Measurements from ENCODE around the gene PRAMEF5. TPM values are rescaled to one million over a fixed set of nuclear protein-coding genes. Genes with fewer than 3 reads are reported as not detected.
"Not testable (repeated sequence)": the region's sequence is repeated elsewhere in the genome, so short reads cannot be mapped to it uniquely, and the experiment has no call there.

PRAMEF5 gene
- total and polyA plus RNA-seq, 10 of the 15 experiments (the other 5 are each of a cell fraction or from before 2014, with no cell fraction given) = not detected

- H3K4me3 ChIP-seq; H2AFZ ChIP-seq (ENCODE audit: control insufficient read depth, low read depth, low read length); H3K36me3 ChIP-seq (ENCODE audit: control insufficient read depth in 2 of 2, insufficient read depth in 2 of 2, low read length in 1 of 2); FAIRE-seq; POLR2A ChIA-PET; DNase-seq (ENCODE audit: low read depth, low spot score); RAD21 ChIA-PET (ENCODE audit: unreplicated experiment); H3K27ac ChIP-seq (ENCODE audit: control insufficient read depth, insufficient read depth); H3K9ac ChIP-seq (ENCODE audit: control insufficient read depth, insufficient read depth, low read length); H3K4me1 ChIP-seq (ENCODE audit: control insufficient read depth, insufficient read depth, low read length); H3K79me2 ChIP-seq (ENCODE audit: control insufficient read depth, insufficient read depth, low read length); H3K9me3 ChIP-seq (replicated peaks; ENCODE audit: control insufficient read depth, insufficient read depth, low read length); H3K27me3 ChIP-seq (replicated peaks in 1 of 2; ENCODE audit: control insufficient read depth in 2 of 2, insufficient read depth in 2 of 2, low read length in 1 of 2); BruUV-seq (replicated peaks); in situ Hi-C loops (cut with MboI); H3K4me2 ChIP-seq (ENCODE audit: control insufficient read depth, insufficient read depth); CTCF ChIA-PET; H4K20me1 ChIP-seq (ENCODE audit: control insufficient read depth, insufficient read depth); intact Hi-C loops (cut with micrococcal nuclease; ENCODE audit: unreplicated experiment); SMC1A ChIA-PET (ENCODE audit: uncharacterized antibody, unreplicated experiment): not testable (repeated sequence)
- no CpG with 5 or more reads among the region's 4 CpGs for WGBS (ENCODE audit: insufficient coverage, insufficient replicate concordance, low lambda C conversion rate, missing lambda C conversion rate)
- ATAC-seq = peak; percentile 43; the same call in 1 of the 3 replicates
Measured at GRCh38 chr1:13222788-13223187, 31.2 kb upstream of the PRAMEF5 start.

- no peaks in the 10 kb centered on the region for H3K79me2 ChIP-seq (ENCODE audit: control insufficient read depth, insufficient read depth, low read length)
- H4K20me1 ChIP-seq (ENCODE audit: control insufficient read depth, insufficient read depth) = no peaks in the 10 kb centered on the region
- ChIA-PET SMC1A (ENCODE audit: uncharacterized antibody, unreplicated experiment) (no interaction called here), RAD21 (ENCODE audit: unreplicated experiment) (no interaction called here), CTCF (interaction anchor here (0.6 to 0.8 kb wide), 2 partner anchors 9 to 146 kb away, joined by 3 to 4 read pairs; no protein-coding TSS in a partner anchor), POLR2A (no interaction called here)
- no peaks in the 10 kb centered on the region for H3K9me3 ChIP-seq (replicated peaks; ENCODE audit: control insufficient read depth, insufficient read depth, low read length)
- H3K27me3 ChIP-seq (replicated peaks in 1 of 2; ENCODE audit: control insufficient read depth in 2 of 2, insufficient read depth in 2 of 2, low read length in 1 of 2) = no peaks in the 10 kb centered on the region; a peak in 1 of 4 replicates
- in situ Hi-C loops (cut with MboI) = loop anchor here (25.0 kb wide), 2 partner anchors 412 to 687 kb away; no protein-coding TSS in a partner anchor
- H3K27ac ChIP-seq (ENCODE audit: control insufficient read depth, insufficient read depth) = no peak overlapping the region
- DNase-seq (ENCODE audit: low read depth, low spot score) (no peak), ATAC-seq (no peak), FAIRE-seq (no peak)
- no peak overlapping the region for H3K4me3 ChIP-seq
- no peaks in the 10 kb centered on the region for H3K4me1 ChIP-seq (ENCODE audit: control insufficient read depth, insufficient read depth, low read length)
- H2AFZ ChIP-seq (ENCODE audit: control insufficient read depth, low read depth, low read length) = no peak overlapping the region
- H3K36me3 ChIP-seq (ENCODE audit: control insufficient read depth in 2 of 2, insufficient read depth in 2 of 2, low read length in 1 of 2) = no peaks in the 10 kb centered on the region
- no peak overlapping the region for H3K9ac ChIP-seq (ENCODE audit: control insufficient read depth, insufficient read depth, low read length)
- intact Hi-C loops (cut with micrococcal nuclease; ENCODE audit: unreplicated experiment) = no loop called here
- WGBS (ENCODE audit: insufficient coverage, insufficient replicate concordance, low lambda C conversion rate, missing lambda C conversion rate) = 27% methylated on average over 5 of the region's 5 CpGs
- H3K4me2 ChIP-seq (ENCODE audit: control insufficient read depth, insufficient read depth) = no peak overlapping the region
- no TSS peak for BruUV-seq (replicated peaks)
- TF ChIP-seq ATF3 (IDR thresholded peaks at IDR 0.05; ENCODE audit: borderline replicate concordance, extremely low read depth, low read depth, low read length) = no peak
- no peak for TF ChIP-seq IRF4 (IDR thresholded peaks at IDR 0.05; ENCODE audit: low read depth, low read length)
- TF ChIP-seq NFYB (IDR thresholded peaks at IDR 0.05; ENCODE audit: insufficient read depth, low read depth, low read length) = no peak
- no peak for TF ChIP-seq SRF (IDR thresholded peaks at IDR 0.05; ENCODE audit: low read depth in 2 of 2, low read length in 2 of 2)
- no peak for TF ChIP-seq JUNB (IDR thresholded peaks at IDR 0.05)
- TF ChIP-seq FOS (IDR thresholded peaks at IDR 0.05; ENCODE audit: borderline replicate concordance, extremely low read depth, insufficient read length) = no peak
- no peak for TF ChIP-seq CBX3 (IDR thresholded peaks at IDR 0.05; ENCODE audit: borderline replicate concordance, low read depth)
- no peak for TF ChIP-seq NFYA (IDR thresholded peaks at IDR 0.05; ENCODE audit: borderline replicate concordance, low read depth, low read length)
- TF ChIP-seq ATF7 (IDR thresholded peaks at IDR 0.05; ENCODE audit: low read depth) = no peak
- TF ChIP-seq ZNF592 (IDR thresholded peaks at IDR 0.05) = no peak
- no peak for TF ChIP-seq NFIC (IDR thresholded peaks at IDR 0.05; ENCODE audit: low read depth, low read length)
- no peak for TF ChIP-seq CHD1 (IDR thresholded peaks at IDR 0.05; ENCODE audit: low read depth, low read length)
- no peak for TF ChIP-seq BACH1 (IDR thresholded peaks at IDR 0.05; ENCODE audit: borderline replicate concordance)
- no peak for TF ChIP-seq IKZF1 (conservative IDR thresholded peaks at IDR 0.05)
Measured at GRCh38 chr1:13224480-13225060, 29.4 kb upstream of the PRAMEF5 start.

Measured in GM12878 (cell line).